Measurements from ENCODE around the gene CXCL8.

CXCL8 gene

DNA sequence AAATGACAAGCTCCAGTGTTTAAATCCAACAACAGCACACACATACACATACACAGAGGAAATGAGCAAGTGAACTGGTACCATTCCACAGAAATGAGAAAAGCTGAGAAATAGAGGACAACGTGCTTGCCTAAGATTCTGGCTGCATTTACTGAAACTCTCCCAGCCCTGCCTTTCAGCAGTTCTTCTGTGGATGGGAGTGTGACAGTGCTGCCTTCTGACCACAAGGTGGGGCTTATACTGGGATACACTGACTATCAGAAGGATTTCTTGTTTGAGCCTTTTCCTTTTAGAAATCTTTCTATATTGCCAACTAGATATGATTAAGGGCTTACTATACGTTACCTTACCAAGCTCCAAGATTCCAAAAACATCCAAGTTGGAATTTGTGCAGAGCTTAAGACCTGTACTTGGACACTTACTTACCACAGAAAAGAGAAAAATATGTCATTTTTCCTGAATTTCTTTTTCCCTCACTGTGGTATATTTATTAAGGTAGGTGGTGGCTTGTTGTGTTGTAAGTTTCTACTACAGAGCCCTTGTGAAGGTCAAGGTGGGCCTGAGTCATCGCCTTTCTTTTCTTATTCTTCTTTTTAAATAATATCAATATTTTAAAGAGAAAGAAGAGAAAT is 10.7 kb upstream of the CXCL8 start:
- H3K4me3 ChIP-seq (ENCODE audit: control insufficient read depth, low read depth, low read length): no peak overlapping the region
- peak; percentile 73 for DNase-seq (ENCODE audit: low read depth)
- TF ChIP-seq, protein P1, sequence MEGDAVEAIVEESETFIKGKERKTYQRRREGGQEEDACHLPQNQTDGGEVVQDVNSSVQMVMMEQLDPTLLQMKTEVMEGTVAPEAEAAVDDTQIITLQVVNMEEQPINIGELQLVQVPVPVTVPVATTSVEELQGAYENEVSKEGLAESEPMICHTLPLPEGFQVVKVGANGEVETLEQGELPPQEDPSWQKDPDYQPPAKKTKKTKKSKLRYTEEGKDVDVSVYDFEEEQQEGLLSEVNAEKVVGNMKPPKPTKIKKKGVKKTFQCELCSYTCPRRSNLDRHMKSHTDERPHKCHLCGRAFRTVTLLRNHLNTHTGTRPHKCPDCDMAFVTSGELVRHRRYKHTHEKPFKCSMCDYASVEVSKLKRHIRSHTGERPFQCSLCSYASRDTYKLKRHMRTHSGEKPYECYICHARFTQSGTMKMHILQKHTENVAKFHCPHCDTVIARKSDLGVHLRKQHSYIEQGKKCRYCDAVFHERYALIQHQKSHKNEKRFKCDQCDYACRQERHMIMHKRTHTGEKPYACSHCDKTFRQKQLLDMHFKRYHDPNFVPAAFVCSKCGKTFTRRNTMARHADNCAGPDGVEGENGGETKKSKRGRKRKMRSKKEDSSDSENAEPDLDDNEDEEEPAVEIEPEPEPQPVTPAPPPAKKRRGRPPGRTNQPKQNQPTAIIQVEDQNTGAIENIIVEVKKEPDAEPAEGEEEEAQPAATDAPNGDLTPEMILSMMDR (IDR thresholded peaks at IDR 0.05; ENCODE audit: control insufficient read depth, insufficient read depth, low read depth, low read length, missing control alignments): peak; percentile 90

DNA sequence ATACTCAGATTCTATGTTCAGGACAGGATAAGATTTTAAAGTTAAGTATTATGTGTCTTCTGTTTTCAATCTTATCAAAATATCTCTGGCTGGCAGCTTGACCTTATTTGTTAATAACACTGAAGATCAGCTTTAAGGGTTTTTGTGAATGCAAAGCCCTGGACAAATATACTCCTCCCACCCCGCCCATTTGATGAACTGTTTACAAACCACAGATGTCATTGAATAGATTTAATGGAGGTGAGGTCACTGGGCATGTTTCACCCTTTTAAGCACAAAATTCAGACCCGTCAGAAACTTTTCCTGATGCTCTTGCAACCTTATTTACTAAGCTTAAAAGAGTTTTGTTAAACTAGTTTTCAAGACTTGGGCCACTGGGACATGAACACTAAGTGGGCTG is 10.1 kb upstream of the CXCL8 start:
- TF ChIP-seq, protein P1 (IDR thresholded peaks at IDR 0.05; ENCODE audit: control insufficient read depth, insufficient read depth, low read depth, low read length, missing control alignments): no peak
- DNase-seq (ENCODE audit: low read depth): no peak
- no peak overlapping the region for H3K4me3 ChIP-seq (ENCODE audit: control insufficient read depth, low read depth, low read length)

DNA sequence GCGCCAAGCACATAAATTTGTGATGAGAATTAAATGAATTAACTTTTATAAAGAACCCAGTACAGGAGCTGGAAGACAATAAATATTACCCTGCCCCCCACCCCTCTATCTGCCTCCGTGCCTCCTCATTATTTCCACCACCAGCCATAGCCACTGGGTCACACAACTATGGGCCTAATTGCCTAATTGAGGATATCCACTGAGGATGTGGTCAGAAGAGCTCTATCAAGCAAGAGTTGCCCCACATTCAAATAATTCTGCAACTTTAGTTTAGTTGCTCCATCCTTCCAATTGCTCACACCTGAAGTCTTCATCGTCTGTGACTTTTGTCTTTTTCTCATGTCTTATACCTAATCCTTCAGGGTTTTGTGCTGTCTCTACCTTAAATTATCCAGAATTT is 9.5 kb upstream of the CXCL8 start:
- no peak overlapping the region for H3K4me3 ChIP-seq (ENCODE audit: control insufficient read depth, low read depth, low read length)
- no peak for DNase-seq (ENCODE audit: low read depth)
- TF ChIP-seq, protein P1 (IDR thresholded peaks at IDR 0.05; ENCODE audit: control insufficient read depth, insufficient read depth, low read depth, low read length, missing control alignments): no peak

DNA sequence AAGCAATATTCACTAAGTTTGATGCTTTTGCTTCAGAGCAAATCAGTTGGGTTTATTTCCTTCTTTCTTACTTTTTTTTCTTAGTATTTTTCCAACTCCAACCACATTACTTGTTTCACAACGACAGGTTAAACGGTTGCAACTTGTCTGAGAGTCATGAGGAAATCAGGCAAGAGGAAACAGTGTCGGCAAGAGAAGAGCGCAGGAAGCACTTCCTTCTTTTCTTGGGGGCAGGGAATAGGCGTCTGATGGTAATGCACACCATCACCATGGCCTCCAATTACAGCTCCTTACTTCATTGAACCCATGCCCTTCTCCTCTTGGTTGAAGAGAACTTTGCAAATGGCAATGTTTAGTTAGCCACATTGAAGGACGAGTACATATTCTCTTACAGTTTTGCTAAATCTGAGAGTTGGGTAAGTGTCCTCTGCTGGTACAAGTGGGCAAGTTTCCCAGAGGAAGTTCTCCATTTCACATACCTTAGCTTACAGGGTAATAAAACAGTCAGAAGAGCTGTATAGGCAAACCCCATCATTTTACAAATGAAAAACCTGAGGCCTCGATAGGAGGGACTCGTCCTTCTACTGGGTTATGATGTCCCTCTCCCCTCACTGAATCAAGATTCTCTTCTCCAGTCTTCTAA is 8.3 kb upstream of the CXCL8 start:
- no peak for DNase-seq (ENCODE audit: low read depth)
- TF ChIP-seq, protein P1 (IDR thresholded peaks at IDR 0.05; ENCODE audit: control insufficient read depth, insufficient read depth, low read depth, low read length, missing control alignments): no peak
- no peak overlapping the region for H3K4me3 ChIP-seq (ENCODE audit: control insufficient read depth, low read depth, low read length)

DNA sequence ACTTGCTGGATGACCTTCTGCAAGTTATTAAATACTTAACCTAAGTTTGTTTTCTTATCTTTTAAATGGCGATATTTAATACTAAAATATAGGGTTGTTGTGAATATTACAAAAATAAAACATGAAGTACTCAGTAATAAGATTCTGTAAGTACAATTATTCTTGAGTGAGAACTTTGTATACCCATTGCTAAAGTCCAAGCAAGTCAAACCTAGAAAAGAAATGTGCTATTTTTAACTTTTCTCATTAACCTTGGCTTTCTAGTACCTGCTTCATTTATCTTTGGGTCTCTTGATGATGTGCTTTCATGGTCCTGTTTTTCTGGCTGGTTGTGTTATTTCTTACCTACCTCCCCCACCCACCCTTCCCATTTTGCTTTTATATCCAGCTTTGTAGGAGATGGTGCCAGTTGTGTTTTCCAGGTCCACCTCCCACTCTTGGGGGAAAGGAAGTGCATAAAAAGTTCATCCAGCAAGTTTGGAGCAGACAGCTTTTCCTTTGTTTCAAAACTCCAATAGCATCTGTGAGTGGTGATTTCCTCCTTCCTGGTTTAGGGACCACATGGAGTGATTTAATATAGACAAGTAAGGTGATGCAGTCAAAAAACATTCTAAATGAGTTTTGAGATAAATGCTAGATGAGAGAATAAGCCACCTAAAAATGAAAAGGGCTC is 7.5 kb upstream of the CXCL8 start:
- no peak for DNase-seq (ENCODE audit: low read depth)
- TF ChIP-seq, protein P1 (IDR thresholded peaks at IDR 0.05; ENCODE audit: control insufficient read depth, insufficient read depth, low read depth, low read length, missing control alignments): no peak

DNA sequence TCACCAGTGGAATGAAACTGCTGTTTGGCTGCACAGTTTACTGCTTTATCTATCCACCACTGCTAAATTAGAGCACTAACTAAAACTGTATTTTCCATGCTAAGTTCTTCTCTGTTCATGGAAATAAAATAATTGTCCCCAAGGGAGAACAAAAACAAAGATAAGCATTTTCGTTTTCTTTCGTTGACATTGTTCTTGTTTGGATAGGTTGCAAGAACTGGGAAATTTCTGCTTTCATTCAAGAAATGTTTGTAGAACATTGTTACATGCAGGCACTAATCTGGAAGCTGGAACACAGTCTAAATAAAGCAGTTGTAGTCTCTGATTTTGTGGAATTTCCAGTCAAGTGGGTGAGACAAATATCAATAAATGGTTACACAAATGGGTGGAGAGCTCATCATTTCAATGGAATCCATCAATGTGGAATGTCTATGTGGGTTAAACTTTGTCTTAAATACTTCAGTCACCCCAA is 5.8 kb upstream of the CXCL8 start:
- TF ChIP-seq, protein P1 (IDR thresholded peaks at IDR 0.05; ENCODE audit: control insufficient read depth, insufficient read depth, low read depth, low read length, missing control alignments): no peak
- no peak overlapping the region for H3K4me3 ChIP-seq (ENCODE audit: control insufficient read depth, low read depth, low read length)
- DNase-seq (ENCODE audit: low read depth): no peak

More for the DNA sequence above, 7.5 kb upstream of the CXCL8 start:
- H3K4me3 ChIP-seq (ENCODE audit: control insufficient read depth, low read depth, low read length): no peak overlapping the region
